ENCODE measurements around the gene GUCA1A. TPM values are rescaled to one million over a fixed set of nuclear protein-coding genes. Genes with fewer than 3 reads are reported as not detected.

GUCA1A gene
- polyA plus RNA-seq (ENCODE audit: insufficient read length) = not detected

DNA sequence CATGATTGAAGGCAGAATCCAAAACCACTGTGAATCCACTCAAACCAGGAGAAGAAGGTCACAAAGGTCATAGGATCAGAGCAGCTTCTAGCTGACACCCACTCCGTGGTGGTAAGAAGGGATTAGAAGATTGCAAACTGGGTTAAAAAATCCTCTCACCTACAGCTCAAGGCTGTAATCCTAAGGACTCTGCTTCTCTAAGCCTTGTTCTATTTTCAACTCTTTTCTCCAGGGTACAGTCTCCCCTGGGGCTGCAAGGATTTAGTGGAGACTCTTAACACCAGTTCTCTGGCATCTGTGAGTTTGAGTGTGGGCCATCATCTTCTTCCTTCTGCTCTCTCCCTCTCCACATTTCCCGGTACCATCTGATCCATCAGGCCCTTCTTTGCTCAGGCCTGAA lies at the start of gene GUCA1A:
Gene GUCA1A (plus strand): TSS at position 264 of the 400 bp plus-strand sequence. CDS start 250 bp downstream, outside the sequence.
- DNase-seq = no peak

DNA sequence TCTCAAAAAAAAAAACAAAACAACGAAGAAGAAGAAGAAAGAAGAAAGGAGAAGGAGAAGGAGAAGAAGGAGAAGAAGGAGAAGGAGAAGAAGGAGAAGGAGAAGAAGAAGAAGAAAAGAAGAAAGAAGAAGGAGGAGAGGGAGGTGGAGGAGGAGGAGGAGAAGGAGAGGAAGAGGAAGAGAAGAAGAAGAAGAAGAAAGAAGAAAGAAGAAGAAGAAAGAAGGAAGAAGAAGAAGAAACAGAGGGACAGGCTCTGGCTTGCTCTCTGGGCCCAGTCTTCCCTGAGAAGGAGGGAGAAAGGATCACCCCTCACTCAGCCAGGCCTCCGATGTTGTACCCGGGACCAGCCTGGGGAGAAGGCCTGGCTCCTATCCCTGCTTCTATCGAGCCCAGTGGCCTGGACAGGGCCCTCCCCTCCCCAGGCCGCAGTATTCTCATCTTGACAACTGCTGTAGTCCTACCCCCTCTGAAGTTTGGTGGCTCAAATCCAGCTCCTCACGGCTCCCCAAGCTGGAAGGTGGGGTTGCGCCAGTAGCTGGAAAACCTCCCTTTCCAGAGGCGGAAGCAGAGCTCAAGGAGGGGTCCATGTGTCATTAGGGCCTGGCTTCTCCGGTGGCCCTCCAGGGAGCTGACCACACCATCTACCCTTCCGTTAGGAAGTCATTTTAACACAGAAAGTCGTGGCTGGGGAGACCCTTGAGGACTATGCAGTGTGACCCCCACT lies 49.6 kb upstream of the GUCA1A start:
- no peak for DNase-seq

DNA sequence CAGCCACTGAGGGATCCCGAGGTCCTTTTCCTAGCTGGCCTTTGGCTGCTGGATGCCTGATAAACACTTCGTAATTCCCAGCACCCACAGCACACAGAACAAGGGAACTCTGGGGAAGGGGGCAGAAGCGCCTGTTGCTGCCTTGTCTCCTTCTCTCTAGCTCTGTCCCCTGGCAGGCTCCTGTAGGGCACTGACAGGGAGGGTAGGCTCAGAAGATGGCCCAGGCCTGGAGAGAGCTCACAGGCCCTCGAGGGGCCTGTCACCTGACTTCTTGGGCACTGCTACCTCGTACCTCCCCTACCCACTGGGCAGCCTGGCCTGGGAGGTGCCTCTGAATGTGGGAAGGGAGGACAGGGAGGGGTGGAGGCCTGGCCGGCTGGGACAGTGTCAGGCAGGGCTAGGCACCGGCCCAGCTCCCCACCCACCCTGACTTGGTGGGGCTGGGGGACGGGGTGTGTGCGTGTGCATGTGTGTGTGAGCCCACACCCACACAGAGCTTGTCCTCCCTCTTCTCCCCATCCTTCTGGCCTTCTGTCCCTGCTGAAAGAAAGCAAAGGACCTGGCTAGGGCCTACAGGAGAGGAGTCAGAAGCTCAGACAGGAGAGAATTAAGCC lies 48.8 kb upstream of the GUCA1A start:
- DNase-seq = no peak

DNA sequence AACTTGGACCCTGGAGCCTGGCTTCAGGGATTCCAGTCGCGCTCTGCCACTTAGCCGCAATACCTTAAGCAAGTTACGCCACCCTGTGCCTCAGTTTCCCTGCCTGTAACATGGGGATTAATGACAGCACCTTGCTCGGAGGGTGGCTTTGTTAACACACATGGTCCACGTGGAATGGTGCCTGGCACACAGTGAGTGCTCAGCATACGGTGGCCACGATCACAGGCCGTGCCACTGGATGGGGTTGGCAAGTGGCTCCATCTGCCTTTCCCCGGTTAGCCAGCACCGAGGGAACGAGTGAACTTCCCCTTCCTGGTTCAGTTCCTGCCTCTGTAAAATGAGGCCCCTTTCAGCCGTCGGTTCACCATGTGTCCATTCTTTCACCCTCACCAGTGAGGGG lies 47.9 kb upstream of the GUCA1A start:
- no peak for DNase-seq

GRCh38 chr6:42125663-42126062 lies 47.5 kb upstream of the GUCA1A start:
- DNase-seq = no peak

DNA sequence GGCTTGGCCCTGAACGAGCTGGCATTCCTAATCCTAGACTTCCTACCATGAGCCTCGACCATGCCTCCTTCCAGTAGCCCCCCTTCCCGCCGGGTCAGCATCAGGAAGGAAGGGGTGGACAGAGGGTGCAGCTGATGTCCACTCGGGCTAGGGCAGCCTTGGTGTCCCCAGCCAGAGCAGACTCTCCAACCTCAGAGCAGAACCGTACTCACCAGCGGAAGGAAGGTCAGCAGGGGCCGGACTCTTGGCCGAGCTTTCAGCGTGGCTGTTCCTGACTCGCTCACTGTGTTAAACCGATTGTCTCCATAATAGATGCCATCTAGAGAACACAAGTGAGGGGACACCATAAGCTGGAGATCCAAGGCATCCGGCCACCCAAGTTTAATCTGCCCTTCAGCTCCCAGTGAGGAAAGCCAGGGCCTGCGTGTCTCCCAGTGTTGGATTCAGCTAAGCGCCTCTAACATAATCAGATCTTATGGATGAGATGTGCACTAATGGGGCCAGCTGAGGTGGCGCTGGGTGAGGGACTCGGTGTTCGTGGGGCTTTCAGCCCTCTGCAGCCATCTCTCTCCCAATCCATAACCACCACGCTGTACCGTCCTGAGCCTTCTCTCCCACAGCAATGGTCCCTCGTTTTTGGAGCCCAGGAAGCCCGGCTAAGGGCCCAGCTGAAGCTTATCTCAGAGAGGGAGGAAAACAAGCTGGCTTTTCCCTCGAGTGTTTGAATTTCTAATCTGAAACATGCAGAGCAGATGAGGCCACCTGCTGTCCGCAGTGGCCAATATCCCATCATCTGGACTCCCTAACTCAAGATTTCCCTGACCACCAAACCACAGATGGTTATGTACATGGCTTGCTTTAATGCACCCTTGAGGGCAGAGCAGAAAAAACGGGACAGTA lies 44.5 kb upstream of the GUCA1A start:
- no peak for DNase-seq

- no peak for DNase-seq
Observed at GRCh38 chr6:42129360-42129676, 43.8 kb upstream of the GUCA1A start.

DNA sequence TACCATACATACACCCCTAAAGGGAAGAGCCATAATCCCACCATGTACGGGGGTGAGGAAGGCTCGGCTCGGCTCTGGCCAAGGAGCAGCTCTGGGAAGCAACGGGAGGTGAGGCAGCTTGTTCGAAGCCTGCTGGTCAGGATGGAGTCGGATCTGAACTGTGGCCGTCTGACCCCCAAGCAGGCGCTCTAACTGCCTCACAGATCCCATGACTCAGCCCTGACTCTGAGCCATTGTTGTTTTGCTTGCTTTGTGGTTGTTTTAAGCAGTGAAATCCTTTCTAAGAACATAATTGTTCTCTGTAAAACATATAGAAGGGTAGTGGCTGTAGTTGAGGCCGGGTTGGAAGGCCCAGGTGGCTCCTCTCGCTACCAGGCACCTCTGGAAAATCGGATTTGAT lies 41.6 kb upstream of the GUCA1A start:
- DNase-seq = no peak

DNA sequence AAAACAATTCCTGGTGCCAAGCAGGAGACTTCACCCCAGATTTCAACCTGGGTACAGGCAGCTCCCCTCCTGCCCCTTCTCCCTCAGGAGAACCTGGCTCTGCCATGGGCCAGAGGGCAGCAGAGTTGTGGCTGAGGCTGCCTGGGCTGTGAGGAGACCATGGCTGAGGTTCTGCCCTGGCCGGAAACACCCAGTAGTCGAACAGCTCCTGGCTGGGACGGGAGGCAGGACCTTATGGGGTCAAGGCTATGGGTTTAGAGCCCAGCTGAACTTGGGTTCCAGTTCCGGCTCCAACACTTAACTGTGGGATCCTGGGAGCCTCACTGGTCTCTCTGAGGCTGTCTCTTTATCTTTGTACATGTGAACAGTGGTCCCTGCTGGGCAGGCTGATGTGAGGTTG lies 39.2 kb upstream of the GUCA1A start:
- no peak for DNase-seq

GRCh38 chr6:42135161-42135560 lies 38.0 kb upstream of the GUCA1A start:
- DNase-seq = no peak

GRCh38 chr6:42135722-42136121 lies 37.4 kb upstream of the GUCA1A start:
- no peak for DNase-seq

GRCh38 chr6:42136508-42137193 lies 36.5 kb upstream of the GUCA1A start:
- DNase-seq = no peak

DNA sequence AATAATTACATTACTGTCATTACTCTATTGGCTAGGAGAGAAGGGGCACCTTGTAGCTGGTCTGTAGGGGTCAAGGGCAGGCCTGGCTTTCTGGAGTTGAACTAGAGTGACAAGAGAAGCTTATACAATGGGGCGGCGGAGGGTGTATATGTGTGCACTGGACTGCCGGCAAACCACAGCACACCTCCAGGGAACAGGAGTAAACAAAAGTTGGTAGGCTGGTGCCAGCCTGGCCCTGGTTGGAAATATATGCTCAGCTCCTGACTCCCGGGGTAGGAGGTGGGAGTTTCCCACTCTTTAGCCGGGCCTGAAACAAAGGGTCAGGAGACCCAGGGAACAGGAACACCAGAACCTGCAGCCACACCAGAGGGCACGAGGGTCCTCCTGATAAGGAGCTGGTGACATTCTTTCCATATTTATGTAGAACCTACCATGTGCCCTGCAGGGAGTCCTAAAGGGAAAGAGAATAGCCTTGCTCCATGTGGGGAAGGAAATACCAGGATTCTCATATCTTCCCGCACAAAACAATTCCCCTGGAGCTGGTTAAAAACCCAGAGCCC lies 35.9 kb upstream of the GUCA1A start:
- DNase-seq = no peak

GRCh38 chr6:42138190-42138589 lies 35.0 kb upstream of the GUCA1A start:
- DNase-seq = no peak

DNA sequence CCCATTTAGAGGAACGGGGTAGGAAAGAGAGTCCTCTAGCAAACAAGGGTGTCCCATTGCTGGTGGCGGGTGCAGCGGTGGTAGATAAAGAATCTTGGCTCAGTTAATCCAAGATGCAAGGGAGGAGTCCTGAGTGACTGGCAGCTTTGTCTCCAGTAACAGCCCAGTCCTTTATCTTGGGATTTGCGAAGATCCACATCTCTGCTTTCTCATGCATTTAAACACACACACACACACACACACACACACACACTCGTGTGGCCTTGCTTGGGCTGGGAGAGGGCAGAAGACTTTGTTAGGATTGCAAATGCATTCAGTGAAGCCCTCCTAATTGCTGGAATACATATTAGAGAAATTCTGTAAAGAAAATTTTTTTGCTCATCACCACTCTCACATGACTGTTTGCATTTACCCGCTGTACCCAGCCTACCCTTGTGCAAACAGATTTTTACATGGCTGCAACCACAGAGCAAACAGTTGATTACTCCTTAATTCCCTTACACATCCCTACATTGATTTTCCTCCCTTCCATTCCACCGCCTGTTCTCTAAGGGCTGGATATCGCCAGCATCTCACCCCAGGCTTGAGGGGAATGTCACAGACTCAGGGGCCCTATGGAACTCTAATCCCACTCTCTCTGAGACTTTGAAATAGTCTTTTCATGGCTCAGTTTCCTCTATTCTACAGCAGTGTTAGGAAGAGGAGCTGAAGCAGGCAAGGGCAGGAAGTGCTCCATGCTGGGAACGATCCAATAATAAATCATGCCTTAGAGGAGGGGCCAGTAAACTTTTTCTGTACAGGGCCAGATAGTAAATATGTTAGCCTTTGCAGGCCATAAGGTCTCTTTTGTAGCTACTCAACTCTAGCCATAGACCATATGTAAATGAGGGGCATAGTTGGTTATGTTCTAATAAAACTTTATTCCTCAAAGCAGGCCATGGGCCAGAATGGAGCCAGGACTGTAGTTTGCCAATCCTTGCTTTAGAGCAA lies 34.2 kb upstream of the GUCA1A start:
- DNase-seq = no peak

DNA sequence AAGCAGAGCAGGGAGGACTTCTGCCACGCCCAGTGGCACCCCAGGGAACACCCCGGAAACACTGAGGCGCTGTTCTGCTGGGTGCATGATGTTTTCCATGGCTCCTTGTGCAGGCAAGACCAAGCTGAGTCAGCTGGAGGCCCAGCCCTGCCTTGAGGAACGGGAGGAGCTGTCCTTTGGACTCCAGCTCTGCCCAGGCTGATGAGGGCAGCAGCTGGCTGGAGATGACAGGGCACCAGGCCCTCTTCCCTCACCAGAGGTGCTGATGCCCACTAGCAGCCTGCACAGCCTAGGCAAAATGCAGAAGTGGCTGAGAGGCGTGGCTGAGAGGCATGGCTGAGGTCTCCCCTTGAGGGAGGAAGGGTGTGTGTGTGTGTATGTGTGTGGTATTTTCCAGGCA lies 33.1 kb upstream of the GUCA1A start:
- no peak for DNase-seq

DNA sequence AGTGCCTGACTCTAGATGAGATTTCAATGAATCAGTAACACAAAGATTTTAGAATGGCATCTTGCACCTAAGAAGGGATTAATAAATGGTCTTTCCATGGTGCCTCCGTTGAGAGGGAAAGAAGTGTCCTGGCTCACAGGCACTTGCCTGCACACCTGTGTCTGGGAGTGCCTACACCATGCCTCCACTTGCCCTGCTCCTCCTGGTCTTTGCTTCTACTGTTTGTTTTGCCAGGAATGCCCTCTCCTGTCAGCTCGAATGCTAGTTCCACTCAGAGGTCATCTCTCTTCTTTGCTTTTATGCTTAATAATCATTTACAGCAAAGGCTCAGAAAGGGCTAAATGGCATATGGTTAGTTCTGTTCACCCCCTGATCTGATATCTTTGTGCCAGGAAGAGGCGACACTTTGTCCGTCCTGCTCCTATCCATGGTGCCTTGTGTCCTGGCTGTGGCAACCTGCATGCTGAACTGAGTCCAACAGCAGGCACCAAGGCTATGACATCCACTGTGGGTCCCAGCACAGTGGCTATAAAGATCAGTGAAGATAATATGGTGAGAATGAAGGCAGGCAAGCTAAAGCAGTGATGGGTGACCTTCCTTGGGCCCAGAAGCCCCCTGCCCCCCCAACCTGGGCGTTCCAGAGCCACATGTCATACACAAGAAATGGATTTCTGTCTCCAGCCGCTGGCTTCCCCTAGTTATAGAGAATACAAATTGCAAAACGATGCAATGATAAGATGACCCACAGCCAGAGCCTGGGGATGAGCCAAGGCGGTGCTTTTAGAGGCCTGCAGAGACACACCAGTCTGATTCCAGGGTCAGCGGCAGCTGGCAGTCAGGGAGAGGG lies 32.2 kb upstream of the GUCA1A start:
- DNase-seq = no peak

DNA sequence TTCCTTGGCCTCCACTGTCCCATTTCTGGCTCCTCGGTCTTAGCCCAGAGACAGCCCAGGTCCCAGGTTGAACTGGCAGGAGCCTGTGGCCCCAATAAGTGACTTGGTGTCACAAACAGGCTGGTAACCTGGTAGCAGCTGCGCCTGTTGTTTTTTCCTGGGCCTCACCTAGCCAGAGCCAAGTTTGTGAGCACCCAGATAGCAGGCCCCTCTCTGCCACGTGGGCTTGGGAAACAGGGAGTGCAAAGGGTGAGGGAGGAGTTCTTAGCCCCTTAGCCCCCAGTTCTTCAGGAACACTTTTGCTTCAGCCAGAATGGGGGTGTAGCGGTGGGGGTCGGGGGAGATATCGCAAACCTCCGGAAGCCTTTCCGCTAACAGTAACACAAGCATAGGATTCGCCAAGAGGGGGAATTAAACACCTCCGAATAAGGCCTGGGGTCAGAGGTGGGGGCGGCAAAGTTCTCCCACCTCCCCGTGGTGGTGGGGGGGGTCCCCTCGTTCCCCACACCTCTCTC lies 31.5 kb upstream of the GUCA1A start:
- no peak for DNase-seq

GRCh38 chr6:42142118-42142835 lies 30.9 kb upstream of the GUCA1A start, which contains the start of gene C6orf132:
Gene C6orf132, minus strand, starts transcription at chr6:42142620. Its CDS starts 176 bp downstream, at chr6:42142444.
- no peak for DNase-seq
